Kidney (tissue), 14 donors: Measurements from ENCODE around the gene ZNF638. TPM values are rescaled to one million over a fixed set of nuclear protein-coding genes. Genes with fewer than 3 reads are reported as not detected.

Experiments used
- DNase-seq, 5 donors: peaks; one replicate each; pipeline ENCODE4 v3.0.0-alpha.2; 2013 to 2020
- FAIRE-seq: peaks from 2 replicates; lab custom pipeline; 2012; peaks lifted over from hg19 to GRCh38; lab: Jason Lieb, UNC
- H3K27ac ChIP-seq, 2 donors: one replicate each; pipeline ENCODE4 v1.7.0; 2013; ENCODE audit warnings: low read depth in 2 of 2, low read length in 2 of 2, inconsistent platforms in 1 of 2
- H3K27me3 ChIP-seq: one replicate; pipeline ENCODE4 v1.7.1; 2013; ENCODE audit warnings: low read length, inconsistent platforms; ENCODE audit not compliant: control insufficient read depth, insufficient read depth
- H3K36me3 ChIP-seq, 3 donors: one replicate each; pipeline versions ENCODE4 v1.7.0 to v1.7.1; 2013; ENCODE audit warnings: low read length in 3 of 3, control low read depth in 1 of 3, inconsistent platforms in 1 of 3; ENCODE audit not compliant: insufficient read depth in 3 of 3, control insufficient read depth in 2 of 3
- H3K4me1 ChIP-seq, 3 donors: one replicate each; pipeline versions ENCODE4 v1.7.0 to v1.7.1; 2013; ENCODE audit warnings: low read length in 3 of 3, inconsistent platforms in 1 of 3, low read depth in 1 of 3; ENCODE audit not compliant: control insufficient read depth in 2 of 3, insufficient read depth in 2 of 3
- H3K4me3 ChIP-seq, 3 donors: one replicate each; pipeline versions ENCODE4 v1.7.0 to v1.8.1; 2013; ENCODE audit warnings: low read length in 3 of 3, control low read depth in 1 of 3, inconsistent platforms in 1 of 3
- H3K9ac ChIP-seq, 3 donors: one replicate each; pipeline versions ENCODE4 v1.7.0 to v1.7.1; 2013; ENCODE audit warnings: low read length in 3 of 3, control low read depth in 1 of 3, inconsistent platforms in 1 of 3
- H3K9me3 ChIP-seq, 3 donors: one replicate each; pipeline versions ENCODE4 v1.7.0 to v1.7.1; 2013; ENCODE audit warnings: low read length in 3 of 3, control low read depth in 1 of 3, inconsistent platforms in 1 of 3; ENCODE audit not compliant: control insufficient read depth in 2 of 3, insufficient read depth in 1 of 3
- CTCF ChIP-seq: IDR thresholded peaks from 3 replicates; pipeline ENCODE4 v1.5.1; 2012; ENCODE audit warnings: mild to moderate bottlenecking, moderate library complexity, borderline replicate concordance; ENCODE audit not compliant: insufficient read depth; ENCODE audit errors: extremely low read depth
- intact Hi-C: fragments of 100-400 bp; cut with DNase I; formaldehyde crosslinking; loops from one replicate; pipeline ENCODE4 v1.11.1; 2022
- polyA plus RNA-seq: library from polyadenylated mRNA; stranded (reverse); fragments of 350-450 nt; fragmentation: Illumina TruSeq; extraction: RNeasy Lipid Tissue Mini Kit (QIAGEN cat#74804); gene quantifications from one replicate; pipeline ENCODE4 v1.2.3, GENCODE V29; 2014; ENCODE audit warnings: low read depth, low replicate concordance; ENCODE audit not compliant: insufficient read depth
- total RNA-seq: library from RNA; stranded (reverse); fragmentation: NEBNext Ultra II Directional; extraction: Animal tissue kit (Norgen Biotek cat#: 25700); gene quantifications from one replicate; pipeline ENCODE4 v1.2.1, GENCODE V29; 2021
- donor health status: control.
- donor health status: control.
- donor health status: control.
- donor health status: control.
- donor health status: control.
- donor health status: DM: yes; HTN: yes; CAD: no.
- donor health status: Normal renal cell carcinoma (clear cell type).

Gene ZNF638
- total and polyA plus RNA-seq, 2 donors from 2014 or later, result 84.8 to 122 TPM

DNA sequence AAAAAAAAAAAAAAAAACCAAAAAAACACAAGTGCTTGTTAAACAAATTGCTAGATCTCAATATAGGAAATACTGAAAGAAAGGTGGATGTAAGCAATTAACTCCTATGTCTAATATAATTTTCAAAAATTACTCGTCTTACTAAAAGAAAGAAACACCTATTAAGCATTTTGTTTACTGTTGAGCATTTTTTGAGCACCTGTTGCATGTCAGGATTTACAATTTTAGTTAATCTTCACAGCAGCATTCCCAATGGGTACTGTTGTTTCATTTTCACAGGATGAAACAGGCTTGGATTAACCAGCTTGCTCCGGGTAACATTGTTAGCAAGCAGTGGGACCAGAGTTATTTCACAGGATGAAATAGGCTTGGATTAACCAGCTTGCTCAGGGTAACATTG, 4.8 kb downstream of the ZNF638 start:
- Histone ChIP-seq H3K36me3 (no peaks in the 10 kb centered on the region), H3K4me3 (no peak overlapping the region), H3K4me1 (peaks cover 0 to 14% (median 6%) of the 10 kb centered on the region in 3 donors), H3K27ac (no peak overlapping the region), H3K9me3 (no peaks in the 10 kb centered on the region), H3K9ac (no peak overlapping the region), H3K27me3 (no peaks in the 10 kb centered on the region)
- DNase-seq, result no peak
- no peak for FAIRE-seq
- TF ChIP-seq CTCF, result no peak
- intact Hi-C loops, result no loop called here

GRCh38 chr2:71336802-71337201, 5.2 kb downstream of the ZNF638 start:
- Histone ChIP-seq H3K27me3 (no peaks in the 10 kb centered on the region), H3K4me3 (no peak overlapping the region), H3K4me1 (peaks cover 0 to 14% (median 6%) of the 10 kb centered on the region in 3 donors), H3K27ac (no peak overlapping the region), H3K9ac (no peak overlapping the region), H3K36me3 (no peaks in the 10 kb centered on the region), H3K9me3 (no peaks in the 10 kb centered on the region)
- no peak for FAIRE-seq
- intact Hi-C loops, result no loop called here
- TF ChIP-seq CTCF, result no peak
- DNase-seq, result no peak

GRCh38 chr2:71337776-71338175, 6.2 kb downstream of the ZNF638 start:
- no peak overlapping the region for H3K9ac ChIP-seq
- DNase-seq (no peak), FAIRE-seq (no peak)
- peaks cover 0 to 14% (median 6%) of the 10 kb centered on the region in 3 donors for H3K4me1 ChIP-seq
- H3K4me3 ChIP-seq, result no peak overlapping the region
- TF ChIP-seq CTCF, result no peak
- H3K9me3 ChIP-seq, result no peaks in the 10 kb centered on the region
- no peaks in the 10 kb centered on the region for H3K27me3 ChIP-seq
- intact Hi-C loops, result no loop called here
- no peak overlapping the region for H3K27ac ChIP-seq
- no peaks in the 10 kb centered on the region for H3K36me3 ChIP-seq

DNA sequence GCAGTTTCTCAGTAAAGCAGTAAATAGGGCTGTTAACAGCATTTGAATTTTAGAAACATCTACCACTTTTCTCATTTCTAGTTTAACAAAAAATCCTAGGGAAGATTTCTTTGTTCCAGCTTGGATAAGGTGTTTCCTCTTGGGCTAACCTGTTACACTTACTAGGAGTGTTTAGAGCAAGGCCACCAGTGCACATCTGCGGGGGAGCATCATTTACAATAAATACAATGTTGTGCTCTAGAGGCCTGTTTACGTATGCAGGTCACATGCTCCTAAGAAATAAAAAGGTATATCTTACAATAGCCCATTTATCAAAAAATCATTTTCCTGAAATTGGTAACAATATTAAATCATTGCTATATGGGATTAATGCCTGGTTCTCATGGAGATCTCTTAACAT, 8.1 kb downstream of the ZNF638 start:
- no peak for TF ChIP-seq CTCF
- Histone ChIP-seq H3K9ac (no peak overlapping the region), H3K4me1 (peaks cover 0 to 3% (median 2%) of the 10 kb centered on the region in 3 donors), H3K27me3 (no peaks in the 10 kb centered on the region), H3K36me3 (no peaks in the 10 kb centered on the region), H3K4me3 (no peak overlapping the region), H3K9me3 (no peaks in the 10 kb centered on the region), H3K27ac (no peak overlapping the region)
- intact Hi-C loops, result no loop called here
- DNase-seq, result no peak
- FAIRE-seq, result no peak
